Endodermal cell (in vitro differentiated cells): ENCODE measurements around the gene DIPK1A. TPM values are rescaled to one million over a fixed set of nuclear protein-coding genes. Genes with fewer than 3 reads are reported as not detected.

ENCODE experiments used
- DNase-seq: peaks from one replicate; pipeline ENCODE4 v3.0.0-alpha.2; 2017
- H3K27ac ChIP-seq: 2 replicates; pipeline ENCODE4 v1.5.1; 2013; ENCODE audit warnings: mild to moderate bottlenecking, low read depth, low read length, moderate library complexity
- H3K27me3 ChIP-seq: 2 replicates; pipeline ENCODE4 v1.6.1; 2013; ENCODE audit warnings: mild to moderate bottlenecking, low read length, moderate library complexity; ENCODE audit not compliant: insufficient read depth, control insufficient read depth, poor library complexity, severe bottlenecking
- H3K36me3 ChIP-seq: 2 replicates; pipeline ENCODE4 v1.7.0; 2013; ENCODE audit warnings: mild to moderate bottlenecking, low read length, moderate library complexity; ENCODE audit not compliant: control insufficient read depth, insufficient read depth
- H3K4me1 ChIP-seq: one replicate; pipeline ENCODE4 v1.7.0; 2013; ENCODE audit warnings: low read length; ENCODE audit not compliant: control insufficient read depth, insufficient read depth
- H3K4me3 ChIP-seq: 2 replicates; pipeline ENCODE4 v1.5.1; 2013; ENCODE audit warnings: mild to moderate bottlenecking, low read length, moderate library complexity
- H3K9ac ChIP-seq: 2 replicates; pipeline ENCODE4 v1.6.1; 2013; ENCODE audit warnings: mild to moderate bottlenecking, low read length, moderate library complexity; ENCODE audit not compliant: poor library complexity, severe bottlenecking; ENCODE audit errors: extremely low read depth
- H3K9me3 ChIP-seq: 2 replicates; pipeline ENCODE4 v1.6.1; 2013; ENCODE audit warnings: mild to moderate bottlenecking, low read length, moderate library complexity; ENCODE audit not compliant: control insufficient read depth
- H3K27ac Mint-ChIP-seq: 2 replicates; pipeline ENCODE4 v1.8.0; 2020; ENCODE audit warnings: mixed read lengths
- H3K27me3 Mint-ChIP-seq: 2 replicates; pipeline ENCODE4 v1.8.0; 2021; ENCODE audit warnings: mild to moderate bottlenecking, mixed read lengths; ENCODE audit not compliant: insufficient read depth
- H3K36me3 Mint-ChIP-seq: 2 replicates; pipeline ENCODE4 v1.8.0; 2020; ENCODE audit warnings: low read depth, mixed read lengths
- H3K4me1 Mint-ChIP-seq: 2 replicates; pipeline ENCODE4 v1.8.0; 2020; ENCODE audit warnings: mixed read lengths
- H3K4me3 Mint-ChIP-seq: 2 replicates; pipeline ENCODE4 v1.8.0; 2020; ENCODE audit warnings: mild to moderate bottlenecking, moderate library complexity, mixed read lengths
- H3K9me3 Mint-ChIP-seq: 2 replicates; pipeline ENCODE4 v1.8.0; 2020; ENCODE audit warnings: mild to moderate bottlenecking, mixed read lengths
- WGBS, 2 experiments: methylation state at CpG; one replicate each; pipeline versions ENCODE4 v1.1.5 to v1.1.7; 2013; ENCODE audit warnings: missing lambda C conversion rate in 2 of 2, mixed read lengths in 1 of 2; ENCODE audit not compliant: insufficient coverage in 1 of 2, insufficient read length in 1 of 2; 5-methylcytosine and 5-hydroxymethylcytosine counted together
- total RNA-seq, 2 donors: library from RNA; stranded (reverse); fragmentation: NEBNext Ultra II Directional in 1 of 2; extraction: Animal tissue kit (Norgen Biotek cat#: 25700) in 1 of 2; gene quantifications; 2 replicates in 1 of 2; 3 replicates in 1 of 2; pipeline ENCODE4 v1.2.1, GENCODE V29; 2021
- TF ChIP-seq, protein P1 (sequence below): fragments of 200-600 bp; sonication (generic); conservative IDR thresholded peaks from 2 replicates; pipeline ENCODE4 v1.5.0; 2021; ENCODE audit warnings: antibody characterized with exemption, mild to moderate bottlenecking

The DIPK1A gene
- total RNA-seq, 2 donors from 2014 or later = 4.0 to 6.6 TPM

DNA sequence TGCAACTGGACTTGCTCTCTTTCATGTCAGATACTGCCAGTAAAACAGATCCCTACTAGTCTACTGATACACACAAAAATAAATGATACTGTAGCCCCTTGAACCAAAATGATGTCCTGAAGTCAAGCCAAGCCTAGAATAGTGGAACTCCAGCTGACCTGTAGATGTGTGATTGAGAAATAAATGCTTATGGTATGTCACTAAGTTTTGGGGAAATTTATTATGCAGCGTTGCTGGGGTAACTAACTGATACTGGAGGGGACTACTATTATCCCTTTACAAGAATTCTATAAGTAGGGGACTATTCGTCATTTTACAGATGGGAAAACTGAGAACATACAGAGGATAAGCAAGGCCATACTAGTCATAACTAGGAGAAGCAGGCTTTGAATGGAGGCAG lies 73.8 kb downstream of the DIPK1A start:
- Histone ChIP-seq H3K36me3 (no peaks in the 10 kb centered on the region), H3K9ac (no peak overlapping the region), H3K27me3 (no peaks in the 10 kb centered on the region), H3K27ac (no peak overlapping the region), H3K9me3 (peaks cover 8% of the 10 kb centered on the region), H3K4me1 (no peaks in the 10 kb centered on the region), H3K4me3 (no peak overlapping the region)
- no peaks in the 10 kb centered on the region for H3K4me1 Mint-ChIP-seq
- WGBS, 2 experiments = 100% methylated on average over 1 to 2 of the region's 2 CpGs
- DNase-seq = no peak
- no peaks in the 10 kb centered on the region for H3K27me3 Mint-ChIP-seq
- H3K9me3 Mint-ChIP-seq = peaks cover 30% of the 10 kb centered on the region
- H3K4me3 Mint-ChIP-seq = no peak overlapping the region
- H3K36me3 Mint-ChIP-seq = no peaks in the 10 kb centered on the region
- TF ChIP-seq, protein P1, sequence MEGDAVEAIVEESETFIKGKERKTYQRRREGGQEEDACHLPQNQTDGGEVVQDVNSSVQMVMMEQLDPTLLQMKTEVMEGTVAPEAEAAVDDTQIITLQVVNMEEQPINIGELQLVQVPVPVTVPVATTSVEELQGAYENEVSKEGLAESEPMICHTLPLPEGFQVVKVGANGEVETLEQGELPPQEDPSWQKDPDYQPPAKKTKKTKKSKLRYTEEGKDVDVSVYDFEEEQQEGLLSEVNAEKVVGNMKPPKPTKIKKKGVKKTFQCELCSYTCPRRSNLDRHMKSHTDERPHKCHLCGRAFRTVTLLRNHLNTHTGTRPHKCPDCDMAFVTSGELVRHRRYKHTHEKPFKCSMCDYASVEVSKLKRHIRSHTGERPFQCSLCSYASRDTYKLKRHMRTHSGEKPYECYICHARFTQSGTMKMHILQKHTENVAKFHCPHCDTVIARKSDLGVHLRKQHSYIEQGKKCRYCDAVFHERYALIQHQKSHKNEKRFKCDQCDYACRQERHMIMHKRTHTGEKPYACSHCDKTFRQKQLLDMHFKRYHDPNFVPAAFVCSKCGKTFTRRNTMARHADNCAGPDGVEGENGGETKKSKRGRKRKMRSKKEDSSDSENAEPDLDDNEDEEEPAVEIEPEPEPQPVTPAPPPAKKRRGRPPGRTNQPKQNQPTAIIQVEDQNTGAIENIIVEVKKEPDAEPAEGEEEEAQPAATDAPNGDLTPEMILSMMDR = no peak
- no peak overlapping the region for H3K27ac Mint-ChIP-seq

GRCh38 chr1:92886886-92887419 lies 74.3 kb downstream of the DIPK1A start:
- Mint-ChIP-seq H3K9me3 (peaks cover 25% of the 10 kb centered on the region), H3K4me3 (no peak overlapping the region), H3K27ac (no peak overlapping the region), H3K4me1 (no peaks in the 10 kb centered on the region), H3K36me3 (no peaks in the 10 kb centered on the region), H3K27me3 (no peaks in the 10 kb centered on the region)
- Histone ChIP-seq H3K4me3 (no peak overlapping the region), H3K27me3 (no peaks in the 10 kb centered on the region), H3K36me3 (no peaks in the 10 kb centered on the region), H3K9me3 (peaks cover 8% of the 10 kb centered on the region), H3K9ac (no peak overlapping the region), H3K4me1 (no peaks in the 10 kb centered on the region), H3K27ac (no peak overlapping the region)
- 64 to 100% methylated on average over 1 to 2 of the region's 2 CpGs for WGBS, 2 experiments
- TF ChIP-seq, protein P1 = no peak
- DNase-seq = no peak

DNA sequence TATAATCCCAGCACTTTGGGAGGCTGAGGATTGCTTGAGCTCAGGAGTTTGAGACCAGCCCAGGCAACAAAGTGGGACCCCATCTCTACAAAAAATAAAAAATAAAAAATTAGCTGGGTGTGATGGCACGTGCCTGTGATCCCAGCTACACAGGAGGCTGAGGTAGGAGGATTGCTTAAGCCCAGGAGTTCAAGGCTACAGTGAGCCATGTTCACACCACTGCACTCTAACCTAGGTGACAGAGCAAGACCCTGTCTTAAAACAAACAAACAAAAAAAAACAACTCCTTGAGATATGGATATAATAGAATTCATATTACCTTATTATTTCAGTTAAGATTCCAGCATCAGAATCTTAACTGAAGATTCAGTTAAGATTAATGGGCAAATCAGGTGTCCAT lies 77.1 kb downstream of the DIPK1A start:
- Mint-ChIP-seq H3K4me3 (no peak overlapping the region), H3K27me3 (no peaks in the 10 kb centered on the region), H3K9me3 (peaks cover 6% of the 10 kb centered on the region), H3K36me3 (no peaks in the 10 kb centered on the region), H3K4me1 (peaks cover 5% of the 10 kb centered on the region), H3K27ac (no peak overlapping the region)
- Histone ChIP-seq H3K4me1 (no peaks in the 10 kb centered on the region), H3K27me3 (no peaks in the 10 kb centered on the region), H3K9me3 (peaks cover 5% of the 10 kb centered on the region), H3K27ac (no peak overlapping the region), H3K4me3 (no peak overlapping the region), H3K36me3 (no peaks in the 10 kb centered on the region), H3K9ac (no peak overlapping the region)
- TF ChIP-seq, protein P1 = no peak
- WGBS, 2 experiments = 81% methylated on average over 1 of the region's 1 CpG; no CpG with 5 or more reads in 1 of the 2 experiments
- DNase-seq = no peak
